Endometrium (tissue), 2 donors: ENCODE measurements around the gene PTAR1.

Experiments
- FAIRE-seq: peaks from 2 replicates; lab custom pipeline; 2012; peaks lifted over from hg19 to GRCh38; lab: Jason Lieb, UNC
- donor health status: control.
- donor health status: control.

PTAR1 gene

GRCh38 chr9:69673311-69673640, 86.5 kb downstream of the PTAR1 start:
- FAIRE-seq: no peak

- FAIRE-seq: peak; percentile 35
Observed at GRCh38 chr9:69672596-69673310, 87.1 kb downstream of the PTAR1 start.

GRCh38 chr9:69671879-69672595, 87.8 kb downstream of the PTAR1 start, which contains the start of gene APBA1:
Gene APBA1, minus strand, starts transcription at chr9:69672371.
- FAIRE-seq: no peak

GRCh38 chr9:69671311-69671878, 88.4 kb downstream of the PTAR1 start:
- no peak for FAIRE-seq

GRCh38 chr9:69667306-69667705, 92.5 kb downstream of the PTAR1 start:
- no peak for FAIRE-seq

- peak; percentile 93 for FAIRE-seq
Observed at GRCh38 chr9:69660304-69660703, 99.5 kb downstream of the PTAR1 start.
